HFF-Myc (cell line): ENCODE results near the gene ZNF385B.

Source experiments
- DNase-seq: peaks from one replicate; pipeline ENCODE4 v3.0.0-alpha.2; 2011; ENCODE audit warnings: low read depth; ENCODE audit errors: extremely low read depth
- H3K4me3 ChIP-seq: replicated peaks from 2 replicates; pipeline ENCODE4 v1.5.1; 2011; ENCODE audit warnings: low read depth, mild to moderate bottlenecking, control low read depth, low read length
- TF ChIP-seq, protein P1 (sequence below): IDR thresholded peaks from 2 replicates; pipeline ENCODE4 v1.5.1; 2012; ENCODE audit warnings: mild to moderate bottlenecking, low read depth, low read length, control low read depth; ENCODE audit errors: missing control alignments

ZNF385B gene

DNA sequence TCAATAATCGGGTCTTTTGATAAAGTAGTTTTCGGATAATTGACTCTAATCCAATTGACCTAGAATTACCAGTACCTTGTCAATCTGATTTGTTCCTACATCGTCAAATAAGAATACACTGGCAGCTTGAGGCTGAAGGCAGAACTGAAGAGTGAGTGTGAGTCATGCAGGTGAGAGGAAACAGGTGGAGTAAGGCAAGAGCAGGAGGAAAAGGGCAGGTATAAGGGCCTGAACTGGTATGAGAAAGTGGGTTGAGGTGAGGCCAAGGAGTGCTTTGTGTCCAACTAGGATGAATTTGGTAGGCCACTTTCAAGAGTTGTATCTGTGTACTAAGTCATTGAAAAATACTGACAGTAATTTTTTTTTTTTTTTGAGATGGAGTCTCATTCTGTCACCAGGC, 186.0 kb downstream of the ZNF385B start:
- DNase-seq: no peak

DNA sequence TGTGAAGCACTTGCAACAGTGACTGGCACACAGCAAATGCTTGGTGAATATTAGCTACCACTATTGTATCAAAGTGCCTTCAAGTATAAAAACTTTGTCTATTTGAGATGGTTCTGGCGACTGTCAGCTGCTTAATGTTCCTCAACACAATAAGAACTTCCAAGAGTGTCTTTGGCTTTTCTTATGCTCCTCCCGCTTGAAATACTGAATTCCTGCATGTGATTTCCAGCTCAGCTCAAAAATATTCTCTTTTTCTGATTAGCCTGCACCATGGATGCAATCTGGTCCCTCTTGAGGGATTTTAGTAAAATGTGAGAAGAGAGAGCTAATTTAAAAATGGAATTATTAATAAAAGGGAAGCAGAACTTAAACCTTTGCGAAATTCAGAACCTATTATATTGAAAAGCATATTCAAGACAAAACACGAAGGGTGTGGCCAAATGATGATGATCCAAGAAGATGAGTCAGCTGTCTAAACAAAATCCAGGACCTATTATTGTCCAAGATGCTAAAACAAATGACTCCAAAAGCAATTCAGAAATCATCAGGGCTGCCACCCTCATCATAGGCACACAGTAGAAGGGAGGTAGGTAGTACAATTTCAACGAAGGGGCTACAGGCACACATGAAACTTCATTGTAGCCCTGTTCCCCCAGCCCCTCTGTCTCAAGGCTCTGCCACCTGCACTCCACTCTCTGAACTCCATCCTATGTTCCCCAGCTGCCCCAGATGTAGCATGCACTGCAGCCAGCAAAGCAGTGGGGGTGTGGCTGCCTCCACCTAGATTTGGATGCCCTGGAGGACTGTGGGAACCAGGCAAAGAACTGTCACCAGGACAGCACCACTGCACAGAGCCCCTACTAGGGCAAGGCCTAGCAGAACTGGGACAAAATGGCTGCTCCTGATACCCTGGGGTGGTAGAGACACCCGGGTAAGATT, 190.1 kb downstream of the ZNF385B start:
- TF ChIP-seq, protein P1, sequence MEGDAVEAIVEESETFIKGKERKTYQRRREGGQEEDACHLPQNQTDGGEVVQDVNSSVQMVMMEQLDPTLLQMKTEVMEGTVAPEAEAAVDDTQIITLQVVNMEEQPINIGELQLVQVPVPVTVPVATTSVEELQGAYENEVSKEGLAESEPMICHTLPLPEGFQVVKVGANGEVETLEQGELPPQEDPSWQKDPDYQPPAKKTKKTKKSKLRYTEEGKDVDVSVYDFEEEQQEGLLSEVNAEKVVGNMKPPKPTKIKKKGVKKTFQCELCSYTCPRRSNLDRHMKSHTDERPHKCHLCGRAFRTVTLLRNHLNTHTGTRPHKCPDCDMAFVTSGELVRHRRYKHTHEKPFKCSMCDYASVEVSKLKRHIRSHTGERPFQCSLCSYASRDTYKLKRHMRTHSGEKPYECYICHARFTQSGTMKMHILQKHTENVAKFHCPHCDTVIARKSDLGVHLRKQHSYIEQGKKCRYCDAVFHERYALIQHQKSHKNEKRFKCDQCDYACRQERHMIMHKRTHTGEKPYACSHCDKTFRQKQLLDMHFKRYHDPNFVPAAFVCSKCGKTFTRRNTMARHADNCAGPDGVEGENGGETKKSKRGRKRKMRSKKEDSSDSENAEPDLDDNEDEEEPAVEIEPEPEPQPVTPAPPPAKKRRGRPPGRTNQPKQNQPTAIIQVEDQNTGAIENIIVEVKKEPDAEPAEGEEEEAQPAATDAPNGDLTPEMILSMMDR: no peak
- H3K4me3 ChIP-seq: no peak overlapping the region
- DNase-seq: no peak

More for the DNA sequence above, 186.0 kb downstream of the ZNF385B start:
- TF ChIP-seq, protein P1: no peak
- H3K4me3 ChIP-seq: no peak overlapping the region

- no peak overlapping the region for H3K4me3 ChIP-seq
- DNase-seq: no peak
- TF ChIP-seq, protein P1: no peak
Measured at GRCh38 chr2:179669196-179669595, 192.2 kb downstream of the ZNF385B start.

DNA sequence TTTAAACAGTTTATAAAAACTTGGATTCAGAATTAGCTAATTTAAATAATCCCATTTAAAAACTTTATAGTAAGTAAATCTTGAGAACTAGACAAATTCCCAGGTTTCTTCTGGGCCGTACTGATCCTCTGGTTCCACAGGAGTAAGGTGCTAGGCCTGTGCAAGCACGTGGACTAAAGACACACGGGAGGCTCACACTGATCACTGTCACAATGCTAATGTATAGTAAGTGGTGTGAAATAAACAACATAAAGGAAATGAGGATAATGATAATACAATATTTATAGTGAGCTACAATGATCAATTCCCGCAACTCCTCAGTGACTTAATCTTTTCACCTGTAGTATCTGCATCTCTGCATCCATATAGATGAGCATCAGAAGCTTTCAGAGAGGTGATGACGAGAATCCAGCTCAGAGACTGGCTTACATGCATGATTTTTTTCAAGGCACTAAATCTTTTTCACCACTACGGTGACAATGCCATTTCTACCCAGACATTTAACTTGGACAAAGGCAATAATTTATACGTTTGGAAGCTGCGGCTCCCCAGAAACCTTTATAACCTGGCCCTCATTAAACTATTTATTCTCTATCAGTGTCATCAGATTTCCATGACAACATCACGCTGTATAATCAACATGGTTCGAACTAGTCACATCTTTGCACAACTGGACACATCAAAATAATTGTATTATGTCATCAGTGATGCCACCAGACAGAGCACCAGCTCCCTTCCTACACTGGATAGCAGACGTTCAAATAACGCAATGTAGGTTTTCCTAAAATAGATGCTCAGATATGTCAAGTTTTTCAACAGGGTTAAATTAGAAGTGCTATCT, 196.2 kb downstream of the ZNF385B start:
- no peak for DNase-seq
- H3K4me3 ChIP-seq: no peak overlapping the region
- TF ChIP-seq, protein P1: no peak

GRCh38 chr2:179661986-179662385, 199.4 kb downstream of the ZNF385B start:
- TF ChIP-seq, protein P1: no peak
- no peak for DNase-seq
- H3K4me3 ChIP-seq: no peak overlapping the region

DNA sequence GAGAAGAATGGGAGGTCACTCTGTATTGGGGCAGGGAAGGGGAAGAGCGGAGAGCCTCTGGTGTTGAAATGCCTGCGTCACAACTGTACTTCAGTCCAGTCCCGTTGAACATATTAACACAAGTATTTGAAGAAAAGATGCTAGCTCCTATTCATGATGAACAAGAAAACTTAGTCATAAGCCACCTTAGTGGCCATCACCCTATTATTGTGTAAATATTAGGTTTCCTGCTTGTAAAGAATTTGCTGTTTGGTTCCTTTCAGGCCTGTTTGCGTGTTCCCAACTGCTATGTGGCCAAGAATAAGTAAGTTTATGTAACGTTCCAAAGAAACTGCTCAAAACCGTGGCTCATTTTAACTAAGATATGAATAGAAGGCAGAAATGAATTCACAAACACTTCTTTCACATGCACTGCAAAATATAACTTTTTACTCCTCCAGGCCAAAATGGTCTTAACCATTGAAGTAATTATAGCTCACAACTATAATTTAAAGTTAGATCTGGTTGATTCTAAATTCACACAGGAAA, 204.3 kb downstream of the ZNF385B start:
- TF ChIP-seq, protein P1: no peak
- H3K4me3 ChIP-seq: no peak overlapping the region

More for the DNA sequence above, 204.3 kb downstream of the ZNF385B start:
- DNase-seq: no peak
